KBM-7 (cell line): Measurements from ENCODE around the gene NEXN.
"Not testable (repeated sequence)": the region's sequence is repeated elsewhere in the genome, so short reads cannot be mapped to it uniquely, and the experiment has no call there.

Source experiments
- DNase-seq: peaks from one replicate; pipeline ENCODE4 v3.0.0-alpha.2; 2015
- in situ Hi-C: fragments of 300-500 bp; cut with MboI; formaldehyde crosslinking; loops from 2 replicates; pipeline ENCODE4 v1.14.3; 2020; ENCODE audit warnings: low sequenced_read_pairs, low pct_unique_long_range_greater_than_20kb, mixed read lengths

Gene NEXN

GRCh38 chr1:77953907-77954306, 65.5 kb downstream of the NEXN start:
- no peak for DNase-seq
- in situ Hi-C loops, result no loop called here

DNA sequence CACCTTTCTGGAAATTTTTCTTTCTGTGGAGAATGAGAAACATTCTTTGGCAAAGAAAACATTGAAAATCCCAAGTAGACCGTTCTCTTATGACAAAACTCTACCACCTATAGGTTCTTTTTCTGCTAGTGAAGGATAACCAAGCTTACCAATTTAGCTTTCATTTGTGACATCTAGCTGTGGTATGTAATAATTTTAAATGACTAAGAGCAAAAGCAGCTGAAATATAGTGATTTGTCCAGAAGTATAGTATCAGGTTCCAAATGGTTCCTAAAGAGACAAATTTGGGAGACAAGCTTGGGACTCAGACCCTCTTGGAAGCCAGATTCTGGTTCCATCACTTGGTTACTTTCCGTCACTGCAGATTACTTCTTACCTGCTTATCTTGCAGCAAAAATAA, 66.1 kb downstream of the NEXN start:
- DNase-seq, result no peak
- in situ Hi-C loops, result no loop called here

DNA sequence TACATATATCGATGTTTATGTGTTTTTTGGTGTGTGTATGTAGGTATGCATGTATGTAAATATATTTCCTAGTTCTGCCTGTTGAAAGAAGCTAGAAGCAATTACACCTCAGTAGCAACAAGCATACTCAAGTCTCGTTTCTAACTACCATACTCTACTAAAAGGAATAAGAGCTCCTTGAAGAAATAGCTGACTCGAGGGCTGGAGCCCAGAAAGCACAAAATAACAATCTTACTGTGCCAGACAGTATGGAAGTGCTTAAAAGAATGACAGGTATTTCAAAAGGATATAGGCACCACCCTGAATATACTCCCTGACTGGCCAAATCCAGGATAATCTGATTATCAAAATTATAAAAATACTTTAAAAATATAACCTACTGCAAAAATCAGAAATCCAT, 67.3 kb downstream of the NEXN start:
- in situ Hi-C loops, result no loop called here

GRCh38 chr1:77956464-77956863, 68.0 kb downstream of the NEXN start:
- in situ Hi-C loops, result no loop called here
- no peak for DNase-seq

More for the DNA sequence above, 67.3 kb downstream of the NEXN start:
- no peak for DNase-seq

- in situ Hi-C loops, result no loop called here
Measured at GRCh38 chr1:77958391-77958790, 70.0 kb downstream of the NEXN start.

DNA sequence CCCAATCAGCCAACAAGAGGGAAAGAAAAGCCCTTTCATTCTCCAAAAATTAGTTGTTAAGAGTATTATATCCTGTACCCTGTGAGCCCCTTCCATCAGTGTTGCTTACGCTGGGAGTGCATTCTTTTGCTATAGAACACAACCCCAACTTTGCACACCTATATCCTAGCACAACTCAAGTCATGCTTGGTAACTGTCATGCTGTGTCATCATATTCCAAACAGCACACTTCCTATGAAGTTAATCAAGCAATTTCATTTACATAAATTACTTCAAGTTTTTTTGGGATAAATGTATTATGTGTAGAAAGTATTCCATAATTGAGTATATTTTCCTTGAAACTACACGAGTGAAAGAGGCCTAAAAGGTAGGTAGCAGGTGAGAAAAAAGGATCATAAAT, 70.4 kb downstream of the NEXN start:
- DNase-seq, result no peak
- in situ Hi-C loops, result no loop called here

More at GRCh38 chr1:77958391-77958790, 70.0 kb downstream of the NEXN start:
- DNase-seq, result no peak

DNA sequence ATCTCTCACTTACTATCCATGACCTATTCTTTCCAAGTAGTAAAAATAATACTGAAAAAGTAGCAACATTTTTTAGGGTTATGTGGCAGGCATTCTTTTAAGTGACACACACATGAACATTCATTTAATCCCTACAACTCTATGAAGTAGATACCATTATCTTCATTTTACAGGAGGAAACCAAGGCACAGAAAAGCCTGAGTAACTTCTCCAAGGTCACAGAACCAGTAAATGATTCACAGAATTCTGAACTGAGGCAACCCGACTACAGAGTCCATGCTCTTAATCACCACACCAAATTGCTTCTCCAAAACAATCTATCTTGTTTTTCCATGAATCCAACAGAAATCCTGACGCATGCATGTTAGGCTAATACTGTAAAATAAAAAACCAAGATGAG, 73.0 kb downstream of the NEXN start:
- in situ Hi-C loops, result no loop called here
- no peak for DNase-seq

- no peak for DNase-seq
Measured at GRCh38 chr1:77966291-77966690, 77.9 kb downstream of the NEXN start.

GRCh38 chr1:77970192-77970591, 81.8 kb downstream of the NEXN start:
- in situ Hi-C loops, result no loop called here
- DNase-seq, result no peak

More at GRCh38 chr1:77966291-77966690, 77.9 kb downstream of the NEXN start:
- in situ Hi-C loops, result no loop called here

GRCh38 chr1:77972080-77972479, 83.7 kb downstream of the NEXN start:
- in situ Hi-C loops, result no loop called here
- no peak for DNase-seq

DNA sequence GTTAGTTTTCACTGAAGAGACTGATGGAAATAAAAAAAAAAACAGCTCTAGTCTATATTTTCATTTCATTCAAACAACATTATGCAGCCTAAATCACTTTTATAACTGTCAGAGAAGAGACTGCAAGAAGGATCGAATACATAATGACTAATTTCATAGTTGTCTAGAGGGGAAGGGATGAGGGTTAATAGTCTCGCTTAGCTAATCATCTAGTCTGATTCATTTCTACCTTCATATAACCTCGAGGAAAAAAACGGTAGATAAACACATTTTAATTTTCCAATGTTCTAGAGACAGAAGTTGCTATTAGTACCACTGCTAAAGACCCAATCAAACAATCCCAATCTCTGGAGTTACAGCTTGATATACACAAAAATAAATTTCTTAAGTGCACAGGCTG, 87.0 kb downstream of the NEXN start:
- in situ Hi-C loops, result no loop called here
- DNase-seq, result no peak

DNA sequence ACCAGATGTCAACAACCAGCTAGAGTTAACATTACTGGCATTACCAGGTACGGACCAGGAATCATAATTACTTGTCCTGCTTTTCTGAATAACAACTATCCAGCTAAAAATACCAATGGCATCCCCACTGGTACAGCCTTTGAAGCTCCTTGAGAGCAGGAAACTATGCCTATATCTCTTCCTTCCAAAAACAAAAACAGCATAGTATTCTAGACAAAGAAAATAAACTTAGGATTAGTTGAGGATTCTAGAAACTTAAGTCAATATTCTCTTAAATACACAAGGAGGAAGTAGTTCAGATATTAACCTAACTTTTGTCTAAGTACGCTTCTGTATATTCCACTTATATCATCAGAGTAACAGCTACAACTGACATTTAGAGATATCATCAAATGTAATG, 87.5 kb downstream of the NEXN start:
- DNase-seq, result peak; percentile 19
- in situ Hi-C loops, result no loop called here

DNA sequence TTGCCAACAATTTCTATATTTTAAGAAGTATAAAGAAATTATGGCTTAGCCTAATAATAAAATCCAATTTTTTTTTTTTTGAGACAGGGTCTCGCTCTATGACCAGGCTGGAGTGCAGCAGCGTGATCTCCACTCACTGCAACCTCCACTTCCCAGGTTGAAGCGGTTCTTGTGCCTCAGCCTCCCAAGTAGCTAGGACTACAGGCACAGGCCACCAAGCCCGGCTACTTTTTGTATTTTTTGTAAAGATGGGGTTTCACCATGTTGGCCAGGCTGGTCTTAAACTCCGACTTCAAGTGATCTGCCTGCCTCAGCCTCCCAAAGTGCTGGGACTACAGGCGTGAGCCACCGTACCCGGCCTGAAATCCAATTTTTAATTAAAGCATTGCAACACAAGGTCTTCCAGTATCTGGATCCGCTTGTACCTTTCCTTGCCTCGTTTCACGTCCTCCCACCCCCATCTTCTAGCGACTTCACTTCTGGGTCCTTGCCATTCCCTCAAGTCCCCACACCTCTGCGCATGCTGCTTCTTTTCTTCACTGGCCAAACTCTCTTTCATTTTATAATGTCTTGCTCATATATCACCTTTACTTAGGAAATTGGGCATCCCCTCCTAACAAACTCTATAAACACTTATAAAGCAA, 88.1 kb downstream of the NEXN start:
- in situ Hi-C loops, result no loop called here
- peak; percentile 27 for DNase-seq

DNA sequence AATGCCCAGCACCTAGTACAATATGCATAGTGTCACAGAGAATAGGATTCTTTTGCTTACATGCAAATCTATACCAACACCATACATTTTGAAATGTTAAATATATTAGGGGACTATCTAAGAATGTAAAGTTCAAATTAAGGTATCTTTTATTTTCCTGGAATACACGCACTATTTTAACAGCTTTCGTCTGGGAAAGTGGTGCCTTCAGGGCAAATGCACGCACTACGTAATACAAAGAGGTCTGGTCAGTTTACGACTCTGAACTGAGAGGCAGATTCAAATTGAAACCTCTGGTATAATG, 89.5 kb downstream of the NEXN start:
- in situ Hi-C loops, result no loop called here
- DNase-seq, result no peak

GRCh38 chr1:77978293-77978968, 90.0 kb downstream of the NEXN start:
- DNase-seq, result peak; percentile 88
- in situ Hi-C loops, result no loop called here

DNA sequence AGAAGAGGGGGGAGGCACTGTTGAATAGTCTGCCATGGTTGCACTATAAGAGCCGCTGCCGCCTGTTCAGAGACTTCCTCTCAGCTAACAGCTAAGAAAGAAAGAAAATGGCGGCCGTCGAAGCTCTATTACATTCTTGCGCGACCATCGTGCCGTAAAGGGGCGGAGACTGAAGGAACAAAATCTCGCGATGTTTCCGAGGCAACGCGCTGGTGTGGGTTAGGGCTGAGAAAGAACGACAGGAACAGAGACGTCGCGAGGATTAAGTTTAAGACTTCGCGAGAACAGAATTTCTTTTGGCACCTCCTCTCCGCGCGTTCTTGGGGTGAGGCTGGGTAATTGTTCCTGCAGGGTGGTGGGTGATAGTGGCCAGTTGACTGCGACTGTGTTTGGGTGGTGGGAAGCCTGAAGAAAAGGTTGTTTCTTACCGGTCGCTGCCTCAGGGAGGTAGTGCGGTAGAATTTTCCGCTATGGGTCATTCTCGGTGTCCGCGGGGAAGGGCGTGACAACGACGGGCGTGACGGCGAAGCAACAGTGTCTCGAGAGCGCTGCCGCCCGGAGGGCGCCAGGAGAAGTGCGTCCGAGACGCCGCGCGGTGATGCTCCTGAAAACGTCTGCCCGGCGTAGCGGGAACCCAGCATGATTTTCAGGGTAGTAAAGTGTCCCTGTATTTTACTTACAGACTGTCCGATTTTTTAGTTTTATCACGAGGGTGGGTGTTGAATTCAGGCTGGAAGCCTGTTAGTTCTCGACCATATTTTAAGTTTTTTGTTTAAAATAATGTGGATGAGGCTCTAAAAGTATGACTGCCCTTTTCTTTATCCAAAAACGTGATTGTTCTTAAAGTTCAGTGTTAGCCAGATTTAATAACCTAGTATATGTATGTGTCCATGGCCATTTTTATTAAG, 90.8 kb downstream of the NEXN start, which contains the start of gene FUBP1:
FUBP1 (minus strand) TSS at position 104 of the 908 bp plus-strand sequence; CDS start at position 36, 68 bp downstream.
- in situ Hi-C loops, result no loop called here
- DNase-seq, result peak; percentile 99

GRCh38 chr1:77983352-77983996, 95.0 kb downstream of the NEXN start:
- in situ Hi-C loops, DNase-seq: not testable (repeated sequence)

- DNase-seq, result no peak
- in situ Hi-C loops, result no loop called here
Measured at GRCh38 chr1:77983997-77984355, 95.6 kb downstream of the NEXN start.

- in situ Hi-C loops, result no loop called here
Measured at GRCh38 chr1:77984629-77985028, 96.2 kb downstream of the NEXN start.

GRCh38 chr1:77986810-77987209, 98.4 kb downstream of the NEXN start:
- no peak for DNase-seq
- in situ Hi-C loops, result no loop called here

More at GRCh38 chr1:77984629-77985028, 96.2 kb downstream of the NEXN start:
- DNase-seq, result no peak
